PC-9 (cell line): ENCODE data around the gene TMEM63B. TPM values are rescaled to one million over a fixed set of nuclear protein-coding genes. Genes with fewer than 3 reads are reported as not detected.
A peak's percentile ranks its signal among the peaks of the same experiment; 100 is the strongest.

Experiments used
- BruUV-seq: library from RNA; stranded (reverse); fragments of 400-500 nt; replicated peaks from 2 replicates; lab custom pipeline; 2021; lab: Mats Ljungman, UMichigan
- CTCF ChIA-PET: fragments of 300-600 bp; sonication (Branson Sonifier 250); formaldehyde crosslinking; loops from one replicate; lab custom pipeline; 2022; ENCODE audit warnings: antibody characterized with exemption; lab: Charles Lee
- POLR2A ChIA-PET: fragments of 300-600 bp; sonication (Branson Sonifier 250); formaldehyde crosslinking; loops from one replicate; lab custom pipeline; 2022; ENCODE audit warnings: antibody characterized with exemption; ENCODE audit not compliant: unreplicated experiment; lab: Charles Lee
- DNase-seq, 2 experiments: peaks; one replicate each; pipeline versions ENCODE4 v3.0.0 to v3.0.0-alpha.2; 2015 to 2022; ENCODE audit warnings: mixed read lengths in 1 of 2
- H2AFZ ChIP-seq: fragments of 200-600 bp; sonication (generic); 2 replicates; pipeline ENCODE4 v1.8.1; 2017; ENCODE audit warnings: antibody characterized with exemption
- H3F3A ChIP-seq: fragments of 200-600 bp; sonication (generic); 2 replicates; pipeline ENCODE4 v1.8.1; 2017; ENCODE audit warnings: antibody characterized with exemption, mild to moderate bottlenecking, low read depth; ENCODE audit not compliant: insufficient read depth
- H3K27ac ChIP-seq: fragments of 200-600 bp; sonication (generic); 2 replicates; pipeline ENCODE4 v1.6.1; 2016; ENCODE audit warnings: mixed run types
- H3K27me3 ChIP-seq: fragments of 200-600 bp; sonication (generic); 2 replicates; pipeline ENCODE4 v1.6.1; 2016; ENCODE audit warnings: low read depth, mixed run types; ENCODE audit not compliant: insufficient read depth
- H3K36me3 ChIP-seq: fragments of 200-600 bp; sonication (generic); 2 replicates; pipeline ENCODE4 v1.6.1; 2016; ENCODE audit warnings: low read depth, mixed run types
- H3K4me1 ChIP-seq: fragments of 200-600 bp; sonication (generic); replicated peaks from 2 replicates; pipeline ENCODE4 v1.6.1; 2016; ENCODE audit warnings: mixed run types; ENCODE audit not compliant: insufficient read depth
- H3K4me2 ChIP-seq: fragments of 200-600 bp; sonication (generic); 2 replicates; pipeline ENCODE4 v1.6.1; 2017; ENCODE audit warnings: mixed run types
- H3K4me3 ChIP-seq: fragments of 200-600 bp; sonication (generic); 2 replicates; pipeline ENCODE4 v1.6.1; 2016; ENCODE audit warnings: mixed run types
- H3K79me2 ChIP-seq: fragments of 200-600 bp; sonication (generic); 2 replicates; pipeline ENCODE4 v1.6.1; 2017; ENCODE audit warnings: low read depth, mixed run types
- H3K9me2 ChIP-seq: fragments of 200-600 bp; sonication (generic); 2 replicates; pipeline ENCODE4 v1.8.1; 2017; ENCODE audit warnings: mild to moderate bottlenecking; ENCODE audit not compliant: insufficient read depth
- H3K9me3 ChIP-seq: fragments of 200-600 bp; sonication (generic); 2 replicates; pipeline ENCODE4 v1.8.1; 2016; ENCODE audit warnings: low read depth; ENCODE audit not compliant: insufficient read depth
- H4K20me1 ChIP-seq: fragments of 200-600 bp; sonication (generic); 2 replicates; pipeline ENCODE4 v1.8.1; 2017; ENCODE audit not compliant: insufficient read depth
- CTCF ChIP-seq: fragments of 200-600 bp; sonication (generic); conservative IDR thresholded peaks from 2 replicates; pipeline ENCODE4 v1.6.1; 2017; ENCODE audit warnings: mixed run types, antibody characterized with exemption, mild to moderate bottlenecking, moderate library complexity
- EZH2 ChIP-seq: fragments of 200-600 bp; sonication (generic); IDR thresholded peaks from 2 replicates; pipeline ENCODE4 v1.8.0; 2017; ENCODE audit warnings: antibody characterized with exemption, low read depth
- intact Hi-C: fragments of 100-400 bp; cut with micrococcal nuclease; formaldehyde crosslinking; loops from one replicate; pipeline ENCODE4 v1.10.0; 2022; ENCODE audit not compliant: unreplicated experiment
- total RNA-seq: library from RNA; stranded (reverse); gene quantifications from 2 replicates; pipeline ENCODE4 v1.2.3, GENCODE V29; 2021

TMEM63B gene
- total RNA-seq, 1 experiment from 2014 or later, result 38.5 TPM

DNA sequence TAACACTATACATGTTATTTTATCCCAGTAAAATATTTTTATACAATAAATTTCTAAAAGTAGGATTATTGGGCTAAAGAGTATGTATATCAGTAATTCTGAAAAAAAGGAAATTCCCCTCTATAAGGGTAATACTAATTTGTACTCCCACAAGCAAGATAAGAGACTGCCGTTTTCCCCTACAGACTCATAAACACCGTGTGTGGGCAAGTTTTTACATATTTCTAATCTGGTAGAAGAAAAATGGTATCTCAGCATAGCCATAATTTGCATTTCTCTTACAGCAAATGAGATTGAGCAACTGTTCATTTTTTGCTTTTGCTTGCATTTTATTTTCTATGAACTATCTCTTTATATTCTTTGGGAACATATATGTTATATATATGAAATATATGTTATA, 63.4 kb downstream of the TMEM63B start:
- ChIA-PET POLR2A (no interaction called here), CTCF (interaction anchor here (0.8 kb wide), 1 partner anchor 13 kb away, joined by 3 read pairs; no protein-coding TSS in a partner anchor)
- no peak overlapping the region for H2AFZ ChIP-seq
- no TSS peak for BruUV-seq
- intact Hi-C loops, result no loop called here
- no peaks in the 10 kb centered on the region for H3K9me3 ChIP-seq
- TF ChIP-seq EZH2 (no peak), CTCF (no peak)
- no peak overlapping the region for H3K4me2 ChIP-seq
- no peaks in the 10 kb centered on the region for H3K9me2 ChIP-seq
- no peak for DNase-seq
- no peak overlapping the region for H3K4me3 ChIP-seq
- H3K27me3 ChIP-seq, result no peaks in the 10 kb centered on the region
- no peak overlapping the region for H3K27ac ChIP-seq
- H3K36me3 ChIP-seq, result no peaks in the 10 kb centered on the region
- no peaks in the 10 kb centered on the region for H4K20me1 ChIP-seq
- H3F3A ChIP-seq, result peaks cover 9% of the 10 kb centered on the region; the same call in 1 of the 2 replicates
- no peaks in the 10 kb centered on the region for H3K79me2 ChIP-seq
- H3K4me1 ChIP-seq, result no peaks in the 10 kb centered on the region

DNA sequence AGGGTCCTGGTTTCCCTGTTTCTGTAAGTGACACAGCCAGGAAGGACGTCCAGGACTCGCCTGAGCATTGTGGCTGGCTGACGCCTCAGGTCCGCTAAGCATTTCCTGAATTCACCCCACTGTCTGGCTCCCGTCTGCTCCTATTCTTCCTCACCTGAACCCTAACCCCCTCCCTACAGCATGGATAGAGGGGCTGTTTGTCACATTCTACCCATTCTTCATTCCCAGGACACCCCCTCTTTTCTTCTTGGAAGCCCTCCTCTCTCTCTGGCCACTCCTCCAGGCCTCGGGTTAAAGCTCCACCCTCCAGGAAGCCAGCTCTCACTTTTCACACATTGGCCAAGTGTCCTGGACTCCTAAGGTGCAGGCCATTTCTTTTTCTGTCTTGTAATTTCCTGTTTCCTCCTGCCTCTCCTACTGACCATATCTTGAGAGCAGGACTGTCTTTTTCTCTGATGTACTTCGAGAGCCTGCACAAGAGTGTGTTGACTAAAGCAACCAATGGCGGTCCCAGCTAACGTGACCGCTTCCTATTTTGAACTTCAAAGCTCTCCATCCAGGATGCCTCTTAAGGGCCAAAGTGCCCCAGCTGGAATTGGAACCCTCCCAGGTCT, 65.2 kb downstream of the TMEM63B start:
- no peak for DNase-seq
- no peak overlapping the region for H3K27ac ChIP-seq
- H3K9me3 ChIP-seq, result no peaks in the 10 kb centered on the region
- 0 out of 2 replicates have a peak overlapping the region, but pooled peaks have one; percentile 58 for H2AFZ ChIP-seq
- H3F3A ChIP-seq, result peaks cover 9% of the 10 kb centered on the region; the same call in 1 of the 2 replicates
- BruUV-seq, result no TSS peak
- POLR2A ChIA-PET, result interaction anchor here (0.5 kb wide), 1 partner anchor 27 kb away, joined by 14 read pairs; no protein-coding TSS in a partner anchor
- no peaks in the 10 kb centered on the region for H3K4me1 ChIP-seq
- no peak overlapping the region for H3K4me2 ChIP-seq
- CTCF ChIA-PET, result interaction anchor here (0.6 kb wide), 1 partner anchor 302 kb away, joined by 3 read pairs; no protein-coding TSS in a partner anchor
- no peaks in the 10 kb centered on the region for H3K36me3 ChIP-seq
- TF ChIP-seq CTCF (no peak), EZH2 (no peak)
- H4K20me1 ChIP-seq, result no peaks in the 10 kb centered on the region
- H3K27me3 ChIP-seq, result no peaks in the 10 kb centered on the region
- no peaks in the 10 kb centered on the region for H3K79me2 ChIP-seq
- no peaks in the 10 kb centered on the region for H3K9me2 ChIP-seq
- intact Hi-C loops, result no loop called here
- H3K4me3 ChIP-seq, result no peak overlapping the region

- intact Hi-C loops, result no loop called here
- no peaks in the 10 kb centered on the region for H3K9me2 ChIP-seq
- no peak overlapping the region for H3K27ac ChIP-seq
- no peaks in the 10 kb centered on the region for H4K20me1 ChIP-seq
- H3F3A ChIP-seq, result peaks cover 9% of the 10 kb centered on the region; the same call in 1 of the 2 replicates
- CTCF ChIA-PET, result no interaction called here
- H3K4me2 ChIP-seq, result no peak overlapping the region
- no peak overlapping the region for H2AFZ ChIP-seq
- BruUV-seq, result no TSS peak
- H3K4me3 ChIP-seq, result no peak overlapping the region
- no peak for TF ChIP-seq CTCF
- TF ChIP-seq EZH2, result no peak
- H3K9me3 ChIP-seq, result no peaks in the 10 kb centered on the region
- no peak for DNase-seq
- no peaks in the 10 kb centered on the region for H3K36me3 ChIP-seq
- POLR2A ChIA-PET, result no interaction called here
- no peaks in the 10 kb centered on the region for H3K79me2 ChIP-seq
- H3K27me3 ChIP-seq, result no peaks in the 10 kb centered on the region
- no peaks in the 10 kb centered on the region for H3K4me1 ChIP-seq
Observed at GRCh38 chr6:44193307-44193910, 66.1 kb downstream of the TMEM63B start.
